Brain pericyte (primary cell): ENCODE results near the gene SLC25A44.

Experiments
- DNase-seq: peaks from one replicate; pipeline ENCODE4 v3.0.0-alpha.2; 2012; ENCODE audit warnings: low read depth, low spot score

SLC25A44 gene, protein sequence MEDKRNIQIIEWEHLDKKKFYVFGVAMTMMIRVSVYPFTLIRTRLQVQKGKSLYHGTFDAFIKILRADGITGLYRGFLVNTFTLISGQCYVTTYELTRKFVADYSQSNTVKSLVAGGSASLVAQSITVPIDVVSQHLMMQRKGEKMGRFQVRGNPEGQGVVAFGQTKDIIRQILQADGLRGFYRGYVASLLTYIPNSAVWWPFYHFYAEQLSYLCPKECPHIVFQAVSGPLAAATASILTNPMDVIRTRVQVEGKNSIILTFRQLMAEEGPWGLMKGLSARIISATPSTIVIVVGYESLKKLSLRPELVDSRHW

DNA sequence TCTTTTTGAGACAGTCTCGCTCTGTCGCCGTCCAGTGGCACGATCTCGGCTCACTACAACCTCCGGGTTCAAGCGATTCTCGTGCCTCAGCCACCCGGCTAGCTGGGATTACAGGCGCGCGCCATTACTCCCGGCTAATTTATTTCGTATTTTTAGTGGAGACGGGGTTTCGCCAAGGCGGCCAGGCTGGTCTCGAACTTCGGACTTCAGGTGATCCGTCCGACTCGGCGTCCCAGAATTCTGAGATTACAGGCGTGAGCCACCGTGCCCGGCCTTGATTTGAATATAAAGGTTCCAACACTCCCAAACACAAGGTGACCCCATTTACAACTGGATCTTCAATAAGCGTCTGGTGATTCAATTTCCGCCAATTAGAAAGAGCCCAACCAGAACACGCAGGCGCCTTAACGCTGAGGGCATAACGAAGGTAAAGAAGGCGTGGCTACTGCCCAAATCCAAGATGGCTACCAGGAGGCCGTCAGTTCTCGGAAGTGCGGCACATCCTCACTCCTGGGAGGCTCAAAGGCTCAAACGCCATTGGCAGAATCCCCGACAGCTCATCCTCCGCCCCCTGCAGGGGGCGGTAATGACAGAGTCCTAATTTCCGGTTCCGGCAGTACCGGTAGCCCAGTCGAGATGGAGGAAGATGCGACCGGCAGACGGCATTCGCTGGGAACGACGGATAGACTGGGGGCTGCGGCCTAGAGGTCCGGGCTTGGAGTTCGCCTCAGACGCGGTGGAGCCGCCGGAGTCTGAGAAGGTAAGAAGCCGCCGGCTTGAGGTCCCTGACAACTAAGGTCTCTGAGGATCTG, at the start of gene SLC25A44:
SLC25A44 (plus strand) TSS at position 617 of the 812 bp plus-strand sequence. CDS start 5,744 bp downstream, outside the sequence.
- DNase-seq, result peak; percentile 99

DNA sequence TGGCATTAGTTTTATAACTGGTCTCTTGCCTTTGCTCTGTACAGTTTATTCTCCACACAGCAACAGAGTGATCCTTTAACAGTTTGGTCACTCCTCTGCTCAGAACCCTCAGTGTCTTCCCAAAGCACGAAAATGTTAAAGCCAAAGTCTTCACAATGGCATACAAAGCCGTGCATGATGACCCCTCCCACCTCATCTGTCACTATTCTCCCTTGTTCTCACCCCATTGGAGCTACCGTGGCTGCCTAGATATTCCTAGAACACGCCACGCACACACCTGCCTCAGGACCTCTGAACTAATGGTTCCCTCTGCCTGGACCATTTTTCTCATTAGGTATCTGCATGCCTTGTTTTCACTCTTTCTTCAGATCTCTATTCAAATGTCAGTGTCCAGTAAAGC, 49.2 kb upstream of the SLC25A44 start:
- no peak for DNase-seq

DNA sequence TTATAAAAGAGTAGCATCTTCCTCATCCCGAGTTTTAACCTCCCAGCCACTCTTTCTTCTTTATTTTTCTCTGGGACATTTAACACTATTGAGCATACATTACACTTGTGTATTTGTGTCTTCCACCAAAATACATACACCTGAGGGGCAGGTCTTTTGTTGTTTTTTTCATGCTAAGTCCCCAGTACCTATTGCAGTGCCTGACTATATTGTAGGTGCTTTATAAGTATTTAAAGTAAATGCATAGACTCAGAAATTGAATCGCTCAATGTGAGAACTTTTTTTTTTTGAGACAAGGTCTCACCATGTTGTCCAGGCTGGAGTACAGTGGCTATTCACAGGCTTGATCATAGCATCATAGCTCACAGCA, 48.3 kb upstream of the SLC25A44 start:
- no peak for DNase-seq

DNA sequence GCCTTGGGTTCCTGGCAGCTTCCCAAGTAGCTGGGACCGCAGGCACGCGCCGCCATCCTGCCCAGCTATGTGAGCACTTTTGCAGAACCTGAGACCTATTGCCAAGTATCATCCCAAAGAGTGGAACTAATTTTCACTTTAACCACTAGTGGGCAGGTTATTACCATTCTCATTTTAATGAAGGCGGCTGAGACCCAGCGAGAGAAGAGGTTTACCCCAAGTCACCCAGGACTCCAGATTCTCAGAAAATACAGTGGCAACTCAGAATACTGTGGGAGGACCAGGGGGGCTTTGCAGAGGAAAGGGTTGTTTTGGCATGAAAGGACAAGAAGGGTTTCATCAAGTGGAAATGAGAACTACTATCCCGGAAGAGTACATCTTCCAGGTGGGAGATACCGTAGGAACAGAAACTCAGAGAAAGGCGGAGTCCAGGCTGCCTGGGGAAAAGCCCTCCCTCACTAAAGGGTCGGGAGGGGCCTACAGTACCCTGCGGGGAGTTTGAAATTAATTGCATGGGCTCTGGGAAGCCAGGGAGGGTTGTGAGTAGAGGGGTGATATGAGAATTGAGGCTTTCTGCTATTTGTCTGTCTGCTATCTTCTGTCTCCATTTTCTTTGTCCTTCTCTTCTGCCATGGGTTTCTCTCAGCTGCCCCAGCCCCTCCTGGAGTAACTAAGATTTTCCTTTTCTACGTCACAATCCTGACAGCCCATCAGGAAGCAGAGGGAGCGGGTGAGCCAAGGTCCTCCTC, 47.7 kb upstream of the SLC25A44 start:
- peak; percentile 78 for DNase-seq

DNA sequence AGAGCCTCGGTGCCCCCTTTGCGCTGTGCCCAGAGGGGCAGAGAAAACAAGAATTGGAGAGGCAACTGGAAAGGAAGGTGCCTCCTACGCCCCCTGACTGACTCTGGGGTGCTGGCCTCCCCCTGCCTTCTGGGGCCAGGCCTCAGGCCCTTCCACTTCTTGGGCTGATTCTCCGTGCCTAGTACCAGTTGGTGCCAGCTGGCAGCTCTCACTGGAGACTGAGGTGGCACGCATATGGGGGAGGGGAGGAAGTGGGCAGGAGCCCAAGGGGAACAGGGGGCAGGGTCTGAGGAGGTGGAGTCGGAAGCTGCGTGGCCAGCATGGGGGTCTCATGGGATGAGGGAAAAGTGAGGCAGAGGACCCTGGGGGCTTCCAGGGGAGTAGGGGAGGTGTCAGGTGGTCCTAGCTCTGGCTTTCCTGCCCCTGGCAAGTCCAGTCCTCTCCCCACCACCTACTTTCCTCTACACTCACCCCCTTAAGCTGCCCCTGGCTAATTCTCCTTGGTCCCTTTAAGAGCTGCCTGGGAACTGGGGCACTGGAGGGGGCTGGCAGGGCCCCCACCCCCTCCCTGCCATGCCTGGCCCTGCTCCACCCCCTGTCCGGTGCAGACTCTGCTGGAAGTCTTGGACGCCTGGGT, 47.0 kb upstream of the SLC25A44 start:
- DNase-seq, result no peak

DNA sequence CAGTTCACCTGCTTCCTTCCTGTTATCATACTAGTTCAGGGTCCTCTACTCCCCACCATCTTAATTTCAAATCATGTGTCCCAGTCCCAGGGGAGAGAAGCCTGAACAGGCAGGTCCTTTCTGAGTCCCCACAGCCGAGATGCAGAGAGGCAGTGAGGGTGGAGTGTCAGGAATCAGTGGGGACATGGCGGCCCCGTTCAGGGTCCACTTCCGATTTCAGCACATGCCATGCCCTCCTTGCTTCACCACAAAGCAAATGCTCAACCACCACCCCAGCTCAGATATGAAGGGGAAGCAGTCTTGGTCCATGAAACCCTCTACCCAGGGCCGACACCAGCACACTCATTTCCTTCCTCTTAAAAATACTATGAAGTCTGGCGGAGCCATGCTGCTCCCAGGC, 45.7 kb upstream of the SLC25A44 start:
- DNase-seq, result no peak

DNA sequence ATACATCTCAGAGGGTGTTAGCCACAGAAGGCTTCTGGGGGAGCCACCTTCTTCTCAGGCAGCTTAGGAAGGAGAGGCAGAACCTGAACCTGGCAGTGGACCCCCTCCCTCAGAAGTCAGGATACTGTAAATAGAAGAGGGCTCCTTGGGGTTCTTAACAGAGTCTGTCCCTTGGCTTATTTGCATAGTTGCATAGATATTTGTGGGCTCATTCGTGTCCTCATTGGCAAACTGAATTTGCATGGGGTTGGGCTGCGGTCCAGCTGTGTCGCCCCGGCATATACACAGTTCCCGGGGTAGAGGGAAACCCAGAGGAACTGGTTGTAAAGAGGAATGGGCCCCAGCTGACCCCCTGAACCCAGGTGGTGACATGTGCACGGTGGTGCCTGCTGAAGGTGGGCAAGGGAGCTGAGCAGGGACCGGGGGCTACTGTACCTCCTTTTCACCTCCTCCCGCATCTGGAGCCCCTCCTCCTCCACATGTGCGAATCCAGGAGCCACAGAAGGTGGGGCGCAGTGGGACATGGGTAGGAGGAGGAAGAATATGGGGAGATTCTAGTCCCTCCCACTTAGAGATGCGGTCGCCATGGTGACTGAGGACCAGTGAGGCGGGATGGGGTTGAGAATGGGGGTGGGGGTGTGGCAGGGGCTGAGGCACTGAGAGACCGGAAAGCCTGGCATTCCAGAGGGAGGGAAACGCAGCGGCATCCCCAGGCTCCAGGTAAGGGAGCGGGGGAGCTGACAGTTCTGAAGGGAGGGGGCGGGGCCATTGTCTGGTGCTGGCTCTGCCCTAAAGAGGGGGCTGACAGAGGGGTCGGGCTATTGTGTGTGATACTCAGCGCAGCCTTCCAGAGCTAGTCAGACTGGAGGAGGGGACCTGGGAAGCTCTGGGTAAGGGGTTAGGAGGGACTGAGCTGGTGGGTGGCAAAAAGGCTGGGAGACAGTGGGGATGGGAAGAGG, 44.3 kb upstream of the SLC25A44 start:
- no peak for DNase-seq

DNA sequence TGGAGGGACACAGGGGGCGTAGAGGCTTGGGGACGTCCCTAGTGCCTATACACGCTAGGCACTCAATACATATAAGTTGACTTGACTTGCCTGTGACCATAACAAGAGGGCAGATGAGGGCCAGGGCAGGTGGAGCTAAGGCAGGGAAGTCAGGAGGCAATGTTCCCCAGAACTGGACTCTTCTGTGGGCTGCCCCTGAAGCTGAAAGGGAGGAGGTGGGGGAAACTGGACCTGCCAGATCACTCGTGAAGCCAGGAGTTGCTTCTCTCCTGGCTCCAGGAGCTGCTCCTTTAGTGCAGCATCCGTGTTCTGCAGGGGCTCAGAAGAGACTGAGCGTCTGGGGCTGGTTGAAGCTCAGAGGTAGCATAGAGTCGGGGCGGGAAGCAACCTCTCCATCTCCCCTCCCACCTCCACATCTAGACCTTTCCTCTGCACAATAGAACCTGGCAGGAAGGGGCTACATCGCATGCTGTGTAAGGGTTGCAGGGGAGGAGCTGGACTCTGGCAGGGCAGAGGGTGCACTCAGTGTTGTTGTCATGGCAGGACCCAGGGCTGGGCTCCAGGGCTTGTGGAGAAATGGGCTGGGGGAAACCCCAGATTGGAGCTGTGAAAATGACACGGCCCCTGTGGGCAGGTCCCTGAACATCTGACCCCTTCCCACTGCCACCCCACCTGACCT, 43.4 kb upstream of the SLC25A44 start:
- DNase-seq, result no peak

DNA sequence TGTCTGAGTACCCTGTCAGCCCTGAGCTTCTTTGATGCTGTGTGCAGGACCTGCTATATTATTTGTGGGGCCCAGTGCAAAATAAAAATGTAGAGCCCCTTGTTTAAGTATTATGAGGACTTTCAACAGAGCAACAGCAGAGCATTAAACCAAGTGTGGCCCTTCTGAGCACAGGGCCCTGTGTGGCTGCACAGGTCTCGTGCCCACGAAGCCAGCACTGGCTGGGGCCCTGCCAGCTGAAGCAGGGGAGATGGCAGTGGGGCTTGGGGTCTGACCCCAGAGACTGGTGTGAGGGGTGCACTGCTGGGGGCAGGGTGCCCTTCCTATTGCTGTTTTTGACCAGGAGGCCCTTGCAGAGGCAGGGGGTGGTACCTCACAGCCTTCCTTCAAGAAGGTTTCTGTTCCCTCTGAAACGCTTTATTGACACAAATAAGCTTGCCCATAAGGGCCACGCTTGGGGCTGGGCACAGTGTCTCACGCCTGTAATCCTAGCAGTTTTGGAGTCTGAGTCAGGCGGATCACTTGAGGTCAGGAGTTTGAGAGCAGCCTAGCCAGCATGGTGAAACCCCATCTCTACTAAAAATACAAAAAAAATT, 42.7 kb upstream of the SLC25A44 start:
- no peak for DNase-seq

DNA sequence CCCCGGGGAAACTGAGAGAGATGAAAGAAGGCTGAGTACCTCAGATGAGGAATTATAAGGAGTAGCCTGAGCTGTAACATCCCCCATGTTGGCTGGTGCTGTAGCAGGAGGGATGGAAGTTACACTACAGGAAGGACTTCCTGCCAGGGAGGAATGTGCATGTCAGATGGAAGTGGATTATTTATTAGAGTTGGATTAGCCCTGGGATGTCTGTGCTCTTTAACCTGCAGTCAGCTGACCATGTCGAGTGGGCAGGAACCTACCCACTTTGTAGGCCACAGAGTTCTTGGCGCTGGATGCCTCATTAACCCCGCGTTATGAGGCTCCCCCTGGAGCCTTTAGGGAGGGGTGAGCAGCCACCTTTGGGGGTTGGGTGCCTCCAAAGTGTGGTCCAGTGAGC, 41.3 kb upstream of the SLC25A44 start:
- no peak for DNase-seq

DNA sequence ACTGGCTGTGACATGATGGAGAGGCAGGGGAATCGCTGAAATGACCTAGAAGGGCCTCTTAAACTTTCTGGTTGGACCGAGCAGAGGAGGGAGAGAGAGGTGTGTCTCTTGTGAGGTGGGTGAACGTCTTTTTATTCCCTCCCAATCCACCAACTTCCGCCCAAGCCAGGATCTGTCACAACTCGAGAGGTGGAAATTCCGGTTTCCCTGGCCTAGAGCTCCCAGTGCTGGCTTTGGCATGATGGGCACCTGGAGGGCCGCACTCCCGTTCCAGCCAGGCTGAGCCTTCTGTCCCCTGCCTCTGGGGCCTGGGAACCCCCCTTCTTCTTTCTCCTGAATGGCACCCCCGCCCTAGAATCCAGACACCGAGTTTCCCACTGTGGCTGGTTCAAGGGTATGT, 40.5 kb upstream of the SLC25A44 start, which contains the start of gene SEMA4A:
SEMA4A (plus strand) TSS at position 224 of the 400 bp plus-strand sequence. CDS start 994 bp downstream, outside the sequence.
- no peak for DNase-seq

DNA sequence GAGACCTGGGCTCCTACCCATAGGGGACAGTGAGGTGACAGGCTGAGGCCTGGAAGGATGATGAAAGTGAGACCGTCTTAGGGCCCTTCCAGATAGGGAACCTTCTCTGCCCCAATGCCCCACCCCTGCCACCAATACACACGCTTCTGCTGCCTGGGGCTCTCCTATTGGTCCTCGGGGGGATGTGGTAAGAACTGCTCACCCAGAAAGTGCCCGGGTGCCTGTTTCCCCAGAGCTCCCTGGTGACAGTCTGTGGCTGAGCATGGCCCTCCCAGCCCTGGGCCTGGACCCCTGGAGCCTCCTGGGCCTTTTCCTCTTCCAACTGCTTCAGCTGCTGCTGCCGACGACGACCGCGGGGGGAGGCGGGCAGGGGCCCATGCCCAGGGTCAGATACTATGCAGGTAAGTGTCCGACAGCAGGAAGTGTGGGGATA, 39.6 kb upstream of the SLC25A44 start:
- DNase-seq, result no peak

DNA sequence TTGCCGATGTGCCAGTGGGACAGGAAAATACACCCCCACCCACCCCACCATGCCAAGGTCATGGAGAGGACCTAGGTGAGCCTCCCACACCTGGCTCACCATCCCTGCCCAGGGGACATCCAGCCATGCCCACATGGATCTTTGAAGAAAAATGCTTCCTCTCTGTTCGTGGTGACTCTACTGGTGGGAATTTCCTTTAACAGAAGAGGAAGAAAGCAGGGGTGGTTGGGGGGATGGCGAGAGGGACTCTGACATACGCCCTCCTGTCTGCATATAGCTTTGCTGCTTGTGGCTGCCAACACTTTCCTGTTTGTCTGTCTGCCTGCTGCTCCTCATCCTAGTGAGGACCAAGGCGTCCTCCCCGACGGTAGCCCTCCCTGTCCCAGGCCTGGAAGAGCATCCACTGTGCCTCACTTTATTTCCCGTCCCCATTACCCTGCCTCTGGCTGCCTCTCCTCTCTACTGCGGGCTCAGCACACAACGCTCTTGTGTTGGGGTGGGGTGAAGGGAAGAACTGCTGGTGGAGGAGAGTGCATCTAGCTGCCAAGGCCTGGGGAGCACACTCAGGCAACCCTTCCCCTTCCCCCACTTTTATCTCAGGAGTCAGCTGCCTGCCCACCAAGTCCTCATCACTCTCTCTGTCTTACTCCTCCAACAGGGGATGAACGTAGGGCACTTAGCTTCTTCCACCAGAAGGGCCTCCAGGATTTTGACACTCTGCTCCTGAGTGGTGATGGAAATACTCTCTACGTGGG, 38.0 kb upstream of the SLC25A44 start:
- no peak for DNase-seq

DNA sequence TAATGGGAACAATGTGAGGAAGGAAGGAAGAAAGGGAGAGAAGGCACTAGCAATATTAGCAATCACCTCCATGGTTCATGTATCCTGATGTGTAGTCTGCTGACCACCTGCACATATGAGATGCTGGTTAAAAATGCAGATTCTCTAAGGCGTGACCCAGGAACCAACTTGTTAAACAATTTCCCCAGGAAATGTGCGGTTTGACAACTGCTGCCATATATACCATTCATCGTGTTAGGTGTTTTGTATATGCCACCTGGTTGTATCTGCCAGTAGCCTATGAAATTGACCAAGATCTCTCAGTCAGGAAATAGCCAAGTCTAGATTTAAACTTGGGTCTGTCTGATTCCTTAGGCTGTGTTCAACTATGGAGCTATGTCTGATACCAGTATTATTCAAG, 36.4 kb upstream of the SLC25A44 start:
- DNase-seq, result no peak

DNA sequence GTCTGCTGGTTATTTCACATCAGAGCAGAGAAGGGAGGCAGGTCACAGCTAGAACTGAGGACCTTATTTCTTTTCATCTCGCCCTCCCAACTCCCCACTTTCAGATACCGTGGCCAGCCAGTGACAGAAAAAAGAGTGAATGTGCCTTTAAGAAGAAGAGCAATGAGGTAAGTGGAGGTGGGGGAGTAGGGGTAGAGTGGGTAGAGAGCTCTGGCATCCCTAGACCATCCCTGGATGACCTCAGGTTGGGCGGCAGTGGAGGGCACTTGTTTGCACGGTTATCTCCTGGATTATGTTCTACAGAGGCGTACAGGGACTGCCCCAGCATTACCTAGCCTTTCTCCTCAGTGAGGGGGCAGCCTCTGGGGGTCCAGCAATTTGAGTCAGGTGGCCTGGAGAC, 35.9 kb upstream of the SLC25A44 start:
- DNase-seq, result no peak

DNA sequence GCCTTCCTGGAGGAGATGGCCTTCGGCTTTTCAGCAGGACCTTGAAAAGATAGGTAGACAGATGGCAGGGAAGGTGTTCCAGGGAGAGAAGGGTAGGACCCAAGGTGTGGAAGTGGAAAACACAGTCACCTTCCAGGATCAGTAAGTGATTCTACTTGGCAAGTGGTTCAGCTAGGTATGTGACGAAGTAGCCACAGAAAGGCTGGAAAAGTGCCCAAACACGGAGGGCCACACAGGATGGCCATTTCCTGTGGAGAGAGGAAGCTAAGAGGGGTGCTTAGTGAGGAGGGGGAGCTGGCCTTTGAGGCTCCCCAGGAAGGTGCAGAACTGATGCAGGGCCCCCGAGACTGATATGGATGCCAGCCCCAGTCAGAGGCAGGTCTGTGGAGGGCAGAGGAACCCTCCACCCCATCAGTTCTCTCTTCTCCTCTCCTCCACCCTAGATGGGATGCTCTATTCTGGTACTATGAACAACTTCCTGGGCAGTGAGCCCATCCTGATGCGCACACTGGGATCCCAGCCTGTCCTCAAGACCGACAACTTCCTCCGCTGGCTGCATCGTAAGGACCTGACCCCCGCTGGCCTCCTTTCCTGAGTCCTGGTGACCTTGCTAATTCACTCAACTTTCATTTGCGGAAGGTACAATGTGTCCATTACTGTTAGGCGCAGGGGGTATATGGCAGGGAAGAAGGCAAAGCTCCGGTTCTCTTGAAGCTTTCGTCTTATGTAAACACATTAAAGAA, 33.7 kb upstream of the SLC25A44 start:
- no peak for DNase-seq

DNA sequence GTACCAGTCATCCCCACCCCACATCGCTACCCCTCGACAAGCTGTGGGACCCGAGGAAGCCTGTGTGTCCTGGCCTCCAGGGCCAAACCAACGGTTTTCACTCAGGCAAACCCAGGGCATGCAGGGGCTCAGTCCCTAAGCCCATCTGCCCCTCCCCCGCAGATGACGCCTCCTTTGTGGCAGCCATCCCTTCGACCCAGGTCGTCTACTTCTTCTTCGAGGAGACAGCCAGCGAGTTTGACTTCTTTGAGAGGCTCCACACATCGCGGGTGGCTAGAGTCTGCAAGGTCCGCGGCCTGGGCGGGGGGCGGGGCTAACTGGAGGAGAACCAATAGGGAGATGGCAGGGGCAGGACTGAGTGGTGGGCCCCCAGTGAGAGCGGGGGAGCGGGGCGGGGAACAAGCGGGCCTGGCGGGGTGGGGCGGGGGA, 33.1 kb upstream of the SLC25A44 start:
- DNase-seq, result no peak

DNA sequence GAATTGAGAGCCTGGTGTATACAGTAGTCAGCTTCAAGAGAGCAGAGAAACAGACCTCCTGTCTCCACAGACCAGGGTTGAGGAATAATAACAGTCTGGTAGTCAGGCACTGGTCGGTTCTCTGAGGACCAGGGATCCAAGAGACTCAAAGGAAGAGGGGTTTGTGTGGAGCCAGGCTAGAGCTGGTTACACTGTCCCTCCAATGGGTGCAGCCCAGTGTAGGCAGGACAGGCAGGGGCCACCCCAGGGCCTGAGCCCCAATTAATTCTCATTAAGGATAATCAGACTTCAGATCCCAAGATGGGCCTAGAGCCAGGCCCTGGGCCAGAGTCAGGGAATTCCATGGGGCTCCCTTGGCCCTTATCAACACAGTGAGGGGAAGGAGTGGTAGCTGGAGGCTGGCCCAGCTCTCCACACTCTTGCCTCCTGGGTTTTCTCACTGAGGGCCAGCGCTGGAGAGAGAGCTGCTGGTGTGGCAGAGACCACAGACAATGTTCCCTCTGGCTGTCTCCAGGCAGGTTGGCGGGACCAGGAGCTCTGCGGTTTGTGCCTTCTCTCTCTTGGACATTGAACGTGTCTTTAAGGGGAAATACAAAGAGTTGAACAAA, 31.4 kb upstream of the SLC25A44 start:
- no peak for DNase-seq
